A549 (cell line): ENCODE data around the gene ARAP2.

Source experiments
- ATOH8 ChIP-seq: fragments of 250-450 bp; sonication (Bioruptor Pico); IDR thresholded peaks from 2 replicates; pipeline ENCODE4 v1.5.0; 2020; ENCODE audit warnings: low read depth, mild to moderate bottlenecking, moderate library complexity
- CBX2 ChIP-seq: fragments of 200-600 bp; sonication (generic); IDR thresholded peaks from 2 replicates; pipeline ENCODE4 v1.6.1; 2016; ENCODE audit warnings: low read depth, mild to moderate bottlenecking, borderline replicate concordance
- CTCF ChIP-seq: fragments of >200 bp; sonication (Bioruptor Twin); formaldehyde crosslinking; IDR thresholded peaks from 3 replicates; pipeline ENCODE4 v1.5.1; 2016
- EP300 ChIP-seq, 2 experiments: fragments of >200 bp; sonication (Bioruptor Twin); formaldehyde crosslinking; IDR thresholded peaks; 2 replicates in 1 of 2; 3 replicates in 1 of 2; pipeline ENCODE4 v1.6.1; 2016 to 2017
- MAX ChIP-seq: IDR thresholded peaks from 2 replicates; pipeline ENCODE4 v1.6.1; 2012
- TF ChIP-seq, protein P1 (sequence below): fragments of 200-600 bp; sonication (generic); IDR thresholded peaks from 2 replicates; pipeline ENCODE4 v1.6.1; 2016; ENCODE audit warnings: antibody characterized with exemption, mild to moderate bottlenecking, moderate library complexity
- TF ChIP-seq, protein P2 (sequence below): IDR thresholded peaks from 2 replicates; pipeline ENCODE4 v1.6.1; 2012

DNA sequence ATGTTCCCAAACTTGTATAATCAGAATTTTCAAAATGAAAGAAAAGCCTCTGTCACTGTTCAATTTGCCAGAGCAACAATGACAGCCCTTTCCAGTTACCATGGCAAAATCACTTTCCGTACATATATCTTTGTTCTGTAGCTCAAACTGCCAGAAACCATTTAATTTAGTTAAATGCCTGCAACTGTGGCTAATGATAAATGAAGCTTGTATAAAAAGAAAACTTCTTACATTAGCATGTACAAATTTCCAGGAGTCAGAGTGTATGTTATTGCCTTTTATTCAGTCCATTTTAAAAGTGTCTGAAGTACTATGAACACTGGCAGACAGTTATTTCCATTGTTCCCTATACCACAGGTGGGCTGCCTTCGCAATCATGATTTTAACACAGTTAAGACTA is 30.3 kb downstream of the ARAP2 start:
- TF ChIP-seq EP300 (IDR thresholded peaks at IDR 0.05) = no peak
- TF ChIP-seq, protein P1, sequence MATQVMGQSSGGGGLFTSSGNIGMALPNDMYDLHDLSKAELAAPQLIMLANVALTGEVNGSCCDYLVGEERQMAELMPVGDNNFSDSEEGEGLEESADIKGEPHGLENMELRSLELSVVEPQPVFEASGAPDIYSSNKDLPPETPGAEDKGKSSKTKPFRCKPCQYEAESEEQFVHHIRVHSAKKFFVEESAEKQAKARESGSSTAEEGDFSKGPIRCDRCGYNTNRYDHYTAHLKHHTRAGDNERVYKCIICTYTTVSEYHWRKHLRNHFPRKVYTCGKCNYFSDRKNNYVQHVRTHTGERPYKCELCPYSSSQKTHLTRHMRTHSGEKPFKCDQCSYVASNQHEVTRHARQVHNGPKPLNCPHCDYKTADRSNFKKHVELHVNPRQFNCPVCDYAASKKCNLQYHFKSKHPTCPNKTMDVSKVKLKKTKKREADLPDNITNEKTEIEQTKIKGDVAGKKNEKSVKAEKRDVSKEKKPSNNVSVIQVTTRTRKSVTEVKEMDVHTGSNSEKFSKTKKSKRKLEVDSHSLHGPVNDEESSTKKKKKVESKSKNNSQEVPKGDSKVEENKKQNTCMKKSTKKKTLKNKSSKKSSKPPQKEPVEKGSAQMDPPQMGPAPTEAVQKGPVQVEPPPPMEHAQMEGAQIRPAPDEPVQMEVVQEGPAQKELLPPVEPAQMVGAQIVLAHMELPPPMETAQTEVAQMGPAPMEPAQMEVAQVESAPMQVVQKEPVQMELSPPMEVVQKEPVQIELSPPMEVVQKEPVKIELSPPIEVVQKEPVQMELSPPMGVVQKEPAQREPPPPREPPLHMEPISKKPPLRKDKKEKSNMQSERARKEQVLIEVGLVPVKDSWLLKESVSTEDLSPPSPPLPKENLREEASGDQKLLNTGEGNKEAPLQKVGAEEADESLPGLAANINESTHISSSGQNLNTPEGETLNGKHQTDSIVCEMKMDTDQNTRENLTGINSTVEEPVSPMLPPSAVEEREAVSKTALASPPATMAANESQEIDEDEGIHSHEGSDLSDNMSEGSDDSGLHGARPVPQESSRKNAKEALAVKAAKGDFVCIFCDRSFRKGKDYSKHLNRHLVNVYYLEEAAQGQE = no peak
- no peak for TF ChIP-seq CTCF
- TF ChIP-seq CBX2 = no peak
- TF ChIP-seq, protein P2, sequence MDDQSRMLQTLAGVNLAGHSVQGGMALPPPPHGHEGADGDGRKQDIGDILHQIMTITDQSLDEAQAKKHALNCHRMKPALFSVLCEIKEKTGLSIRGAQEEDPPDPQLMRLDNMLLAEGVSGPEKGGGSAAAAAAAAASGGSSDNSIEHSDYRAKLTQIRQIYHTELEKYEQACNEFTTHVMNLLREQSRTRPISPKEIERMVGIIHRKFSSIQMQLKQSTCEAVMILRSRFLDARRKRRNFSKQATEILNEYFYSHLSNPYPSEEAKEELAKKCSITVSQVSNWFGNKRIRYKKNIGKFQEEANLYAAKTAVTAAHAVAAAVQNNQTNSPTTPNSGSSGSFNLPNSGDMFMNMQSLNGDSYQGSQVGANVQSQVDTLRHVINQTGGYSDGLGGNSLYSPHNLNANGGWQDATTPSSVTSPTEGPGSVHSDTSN = no peak
- TF ChIP-seq MAX = no peak
- TF ChIP-seq ATOH8 (CRISPR knock-in tag) = no peak
